Bone marrow (tissue), 2 donors: ENCODE results near the gene DRG2.
A peak's percentile ranks its signal among the peaks of the same experiment; 100 is the strongest.

Experiments
- DNase-seq, 2 donors: peaks; one replicate each; lab custom pipeline; 2025; lab: John Stamatoyannopoulos, UW

The DRG2 gene, protein sequence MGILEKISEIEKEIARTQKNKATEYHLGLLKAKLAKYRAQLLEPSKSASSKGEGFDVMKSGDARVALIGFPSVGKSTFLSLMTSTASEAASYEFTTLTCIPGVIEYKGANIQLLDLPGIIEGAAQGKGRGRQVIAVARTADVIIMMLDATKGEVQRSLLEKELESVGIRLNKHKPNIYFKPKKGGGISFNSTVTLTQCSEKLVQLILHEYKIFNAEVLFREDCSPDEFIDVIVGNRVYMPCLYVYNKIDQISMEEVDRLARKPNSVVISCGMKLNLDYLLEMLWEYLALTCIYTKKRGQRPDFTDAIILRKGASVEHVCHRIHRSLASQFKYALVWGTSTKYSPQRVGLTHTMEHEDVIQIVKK

DNA sequence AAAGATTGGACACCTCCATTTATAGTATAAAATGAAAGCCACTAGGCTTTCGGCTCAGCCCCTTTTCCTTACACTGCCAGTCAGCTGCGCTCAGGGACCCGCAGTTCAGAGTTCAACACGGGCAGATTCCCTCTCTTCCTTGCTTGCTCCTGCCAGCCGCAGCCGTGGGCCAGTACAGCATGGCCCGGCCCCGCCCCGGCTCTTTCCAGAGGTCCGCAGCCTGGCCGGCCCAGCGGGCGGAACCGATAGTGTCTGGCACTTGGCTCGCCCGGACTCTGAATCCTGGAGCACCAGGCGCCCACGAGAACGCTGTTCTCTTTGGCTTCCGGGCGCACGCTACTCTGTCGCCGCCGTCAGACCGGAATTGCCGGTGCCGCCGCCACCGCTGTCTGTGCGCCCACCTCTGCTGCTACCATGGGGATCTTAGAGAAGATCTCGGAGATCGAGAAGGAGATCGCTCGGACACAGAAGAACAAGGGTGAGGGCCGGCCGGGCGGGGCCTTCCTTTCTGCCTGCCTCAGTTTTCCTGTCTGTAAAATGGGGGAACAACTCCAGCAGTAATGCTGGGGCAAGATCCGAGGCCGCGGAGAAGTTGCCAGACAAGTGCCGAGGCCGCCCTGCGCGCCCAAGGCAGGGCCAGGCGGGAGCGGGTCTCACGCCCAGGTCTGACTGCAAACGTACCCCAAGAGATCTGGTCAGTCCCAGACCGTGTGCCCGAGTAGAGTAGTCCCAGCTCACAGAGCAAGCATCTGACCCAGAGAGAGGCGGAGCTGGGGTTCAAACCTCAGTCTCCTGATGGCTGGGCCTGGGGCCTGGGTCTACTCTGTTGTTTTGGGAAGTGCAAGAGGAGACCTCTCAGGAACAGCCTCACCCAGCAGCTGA is at the start of gene DRG2:
DRG2 (plus strand) TSS at position 339 of the 882 bp plus-strand sequence; CDS start at position 415, 76 bp downstream.
- DNase-seq = peak; percentile 64 to 81

DNA sequence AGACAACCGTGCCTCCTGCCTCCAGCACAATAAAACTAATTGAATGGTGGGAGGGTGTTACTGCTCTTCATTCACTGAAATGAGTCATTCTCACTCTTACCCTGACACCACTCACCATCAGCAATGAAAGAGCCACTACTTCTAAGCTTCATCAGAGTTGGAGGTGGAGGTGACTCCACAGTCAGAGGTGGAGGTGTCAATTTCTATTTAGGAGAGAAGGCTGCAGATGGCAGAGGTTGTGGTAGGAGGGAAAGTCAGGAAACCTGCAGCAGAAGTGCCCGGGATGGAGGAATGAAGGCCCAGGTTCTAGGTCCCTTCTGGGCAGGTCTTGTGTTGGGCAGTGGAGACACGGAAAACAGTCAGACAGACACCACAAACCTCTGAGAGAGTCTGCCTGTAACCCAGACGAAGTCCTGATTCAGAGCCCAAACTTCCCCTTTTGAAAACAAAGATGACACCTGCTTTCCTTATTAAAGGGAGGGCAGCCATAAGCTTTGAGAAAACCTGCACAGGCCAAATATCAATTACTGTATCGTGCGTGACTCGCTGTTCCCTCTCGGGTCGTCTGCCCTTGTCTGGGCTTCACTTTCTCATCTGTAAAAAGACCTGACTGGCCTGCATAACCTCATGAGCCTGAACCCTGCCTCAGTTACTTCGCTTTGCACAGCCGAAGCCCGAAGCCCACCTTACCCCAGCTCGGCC is 49.4 kb upstream of the DRG2 start:
- peak in 1 of 2 donors; percentile 62 for DNase-seq

DNA sequence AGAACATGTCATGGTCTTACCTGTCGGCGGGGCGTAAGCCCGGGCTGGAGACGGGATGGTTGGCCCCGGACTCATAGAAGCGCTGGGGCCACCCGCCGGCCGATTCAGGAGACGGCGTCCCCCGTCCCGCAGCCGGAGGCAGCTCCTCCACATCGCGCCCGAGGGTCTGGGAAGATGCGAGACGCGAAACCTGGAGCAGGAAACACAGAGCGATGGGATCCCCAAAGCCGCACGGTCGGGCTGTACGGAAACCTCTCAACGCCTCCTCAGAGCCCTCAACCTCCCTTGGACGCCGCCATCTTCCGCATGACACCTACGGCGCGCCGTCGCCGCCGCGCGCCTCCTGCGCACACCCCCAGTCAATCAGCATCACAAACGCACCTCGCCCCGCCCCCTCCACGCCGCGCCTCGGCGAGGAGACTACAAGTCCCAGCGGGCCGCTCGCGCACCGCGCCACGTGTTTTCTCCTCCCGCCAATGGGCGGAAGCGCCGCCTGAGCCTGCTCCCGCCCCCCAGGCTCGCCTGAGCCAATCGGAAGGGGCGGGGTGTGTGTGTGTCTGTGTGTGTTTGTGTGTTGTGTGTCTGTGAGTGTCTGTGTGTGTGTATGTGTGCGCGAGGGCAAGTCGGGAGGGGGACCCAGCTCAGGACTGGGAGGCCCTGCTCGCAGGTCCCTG is 48.8 kb upstream of the DRG2 start, which contains the start of the genes ATPAF2 and GID4:
ATPAF2 (minus strand) TSS at position 308 of the 674 bp plus-strand sequence; CDS start at position 153, 155 bp downstream.
GID4 (plus strand) TSS at position 548 of the 674 bp plus-strand sequence; CDS start at position 605, 57 bp downstream.
- peak; percentile 92 to 99 for DNase-seq

DNA sequence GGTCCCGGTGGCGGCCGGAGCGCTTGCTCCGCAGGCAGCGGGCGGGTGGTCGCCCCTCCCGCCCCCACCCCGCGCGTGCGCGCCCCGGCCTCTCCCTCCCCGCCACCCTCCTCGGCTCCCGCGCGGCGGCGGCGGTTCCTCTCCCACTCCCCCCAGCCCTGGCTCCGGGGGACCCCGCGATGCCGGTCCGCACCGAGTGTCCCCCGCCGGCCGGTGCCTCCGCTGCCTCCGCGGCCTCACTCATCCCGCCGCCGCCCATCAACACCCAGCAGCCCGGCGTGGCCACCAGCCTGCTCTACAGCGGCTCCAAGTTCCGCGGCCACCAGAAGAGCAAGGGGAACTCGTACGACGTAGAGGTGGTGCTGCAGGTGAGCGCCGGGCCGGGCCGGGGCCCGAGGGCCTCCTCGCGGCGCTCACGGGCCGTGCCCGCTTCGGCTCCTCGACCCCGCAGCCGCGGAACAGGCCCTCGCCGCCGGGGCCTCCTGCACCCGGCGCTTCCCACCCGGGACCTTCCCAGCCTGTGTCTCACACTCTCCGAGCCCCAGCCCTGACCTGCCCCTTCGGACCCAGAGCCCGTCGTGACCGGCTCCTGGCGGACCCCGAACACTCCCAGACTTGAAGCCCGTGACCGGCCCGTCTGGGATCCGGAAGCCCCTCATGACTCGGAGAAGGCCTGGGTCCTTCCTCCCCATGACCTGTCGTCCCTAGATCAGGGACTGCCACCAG is 48.0 kb upstream of the DRG2 start:
- no peak for DNase-seq

DNA sequence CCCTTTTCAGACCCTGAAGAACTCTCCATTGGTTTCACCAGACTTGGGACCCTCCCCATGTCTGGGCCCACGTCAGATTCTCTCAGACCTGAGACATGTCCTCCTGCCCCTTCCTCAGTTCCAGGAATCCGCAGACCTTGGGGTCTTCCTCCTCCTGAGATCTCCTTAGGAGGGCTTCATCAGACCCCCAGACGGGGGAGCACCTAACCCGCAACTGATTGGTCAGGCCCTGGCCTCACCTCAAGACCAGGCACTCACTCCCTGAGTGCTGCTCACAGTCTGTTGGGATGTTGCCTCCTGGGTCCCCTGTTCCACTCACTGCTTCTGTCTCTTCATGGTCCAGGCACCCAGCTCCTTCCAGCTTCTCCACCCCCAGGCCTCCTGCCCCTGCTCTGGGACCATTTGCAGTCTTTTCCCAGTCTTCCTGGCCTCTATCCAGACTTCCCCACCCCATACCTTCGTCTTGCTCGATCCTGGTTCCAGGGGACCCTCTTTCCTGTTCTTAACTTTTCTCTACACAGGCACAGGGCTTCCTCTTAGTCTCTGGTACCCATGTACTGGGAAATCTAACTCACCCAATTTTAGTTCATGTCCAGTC is 47.4 kb upstream of the DRG2 start:
- DNase-seq = no peak

DNA sequence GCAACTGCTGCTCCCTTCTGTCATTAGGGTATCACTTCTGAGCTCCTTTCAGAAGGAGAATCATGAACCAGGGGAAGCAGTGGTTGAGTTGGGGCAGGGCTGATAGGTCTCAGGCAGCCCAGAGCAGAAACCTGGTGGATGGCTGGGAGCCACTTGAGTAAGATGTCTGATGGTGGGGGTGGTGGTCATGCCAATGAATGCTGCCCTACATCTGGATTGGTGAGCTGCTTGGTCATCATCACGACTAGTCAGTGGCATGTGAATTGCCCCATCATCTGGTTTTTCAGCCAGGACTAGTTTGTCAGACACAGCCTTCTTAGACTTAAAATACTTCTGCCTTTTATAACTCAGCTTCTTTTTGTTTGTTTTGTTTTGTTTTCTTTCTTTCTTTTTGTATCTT is 46.0 kb upstream of the DRG2 start:
- DNase-seq = no peak

DNA sequence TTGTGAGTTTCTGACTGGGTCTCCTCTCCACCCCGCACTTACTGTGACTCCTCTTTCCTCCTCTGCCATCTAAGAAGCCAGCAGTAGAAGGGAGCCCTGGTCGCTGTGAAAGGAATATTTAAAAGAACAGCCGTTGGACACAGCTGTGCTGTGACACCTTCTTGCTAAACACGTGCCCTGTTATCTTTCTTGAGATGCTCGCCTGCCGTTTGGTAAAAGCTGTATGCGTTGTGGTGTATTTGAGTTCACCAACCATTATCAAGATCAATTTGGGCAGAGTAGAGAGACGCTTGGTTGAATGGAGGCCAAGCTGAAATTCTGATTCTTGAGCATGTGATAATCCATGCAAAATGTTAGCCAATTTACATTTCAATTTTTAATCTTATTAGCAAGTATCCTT is 44.8 kb upstream of the DRG2 start:
- DNase-seq = no peak

DNA sequence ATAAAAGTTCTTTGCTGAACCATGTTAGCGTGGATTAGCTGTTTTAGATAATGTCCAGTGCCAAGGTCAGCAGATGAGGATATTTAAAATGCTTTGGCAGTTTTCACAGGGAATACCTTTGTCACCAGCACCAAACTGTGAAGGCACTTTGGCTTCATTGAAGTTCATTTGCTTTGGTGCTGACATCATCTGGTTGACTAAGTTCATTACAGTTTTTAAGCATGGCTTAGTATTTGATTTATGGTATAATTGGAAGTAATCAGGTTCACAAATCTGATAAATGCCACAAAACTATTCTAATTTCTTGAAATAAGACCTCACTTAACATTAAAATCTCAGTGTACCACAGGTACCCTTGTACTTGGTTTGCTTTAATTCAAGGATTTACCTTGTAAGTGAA is 44.3 kb upstream of the DRG2 start:
- no peak for DNase-seq

DNA sequence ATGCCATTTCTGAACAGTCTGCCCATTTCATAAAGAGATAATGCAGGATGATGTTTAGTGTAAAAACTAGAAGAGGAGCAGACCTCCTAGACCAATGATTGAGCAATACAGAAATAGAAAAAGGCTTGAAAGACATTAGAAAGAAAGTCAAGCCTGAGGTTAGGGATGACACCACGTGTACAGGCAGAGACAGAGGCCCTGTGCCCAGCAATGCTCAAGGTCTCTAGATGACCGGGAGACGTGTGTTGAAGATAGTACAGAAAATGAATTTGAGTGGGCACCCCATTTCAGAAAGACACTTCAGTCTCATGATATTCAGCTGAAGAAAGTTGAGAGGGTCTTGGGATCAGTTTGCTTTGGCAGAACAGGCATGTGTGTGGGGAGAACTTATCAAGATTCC is 43.1 kb upstream of the DRG2 start:
- DNase-seq = no peak

DNA sequence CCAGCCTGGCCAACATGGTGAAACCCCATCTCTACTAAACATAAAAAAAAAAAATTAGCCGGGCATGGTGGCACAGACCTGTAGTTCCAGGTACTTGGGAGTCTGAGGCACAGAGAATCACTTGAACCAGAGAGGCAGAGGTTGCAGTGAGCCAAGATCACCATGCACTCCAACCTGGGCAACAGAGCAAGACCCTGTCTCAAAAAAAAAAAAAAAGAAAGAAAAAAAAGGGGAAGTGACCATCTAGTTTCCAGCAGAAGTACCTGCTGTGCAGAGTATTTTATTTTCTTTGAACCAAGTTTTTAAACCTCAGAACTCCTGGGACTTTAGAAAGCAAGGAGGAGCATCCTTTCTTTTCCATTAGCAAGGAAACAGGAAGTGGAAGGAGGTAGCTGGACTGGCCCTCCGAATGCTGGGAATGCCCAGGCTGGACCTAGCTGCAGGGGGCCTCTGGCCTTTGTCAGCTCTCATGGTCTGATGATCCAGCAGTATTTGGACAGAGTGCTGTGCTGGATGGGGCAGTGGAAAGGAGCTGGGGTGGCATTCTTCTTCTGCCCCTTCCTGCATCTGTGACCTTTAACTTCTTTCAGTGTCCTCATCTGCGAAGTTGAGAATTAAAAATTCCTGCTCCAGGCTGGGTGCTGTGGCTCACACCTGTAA is 41.9 kb upstream of the DRG2 start:
- no peak for DNase-seq

DNA sequence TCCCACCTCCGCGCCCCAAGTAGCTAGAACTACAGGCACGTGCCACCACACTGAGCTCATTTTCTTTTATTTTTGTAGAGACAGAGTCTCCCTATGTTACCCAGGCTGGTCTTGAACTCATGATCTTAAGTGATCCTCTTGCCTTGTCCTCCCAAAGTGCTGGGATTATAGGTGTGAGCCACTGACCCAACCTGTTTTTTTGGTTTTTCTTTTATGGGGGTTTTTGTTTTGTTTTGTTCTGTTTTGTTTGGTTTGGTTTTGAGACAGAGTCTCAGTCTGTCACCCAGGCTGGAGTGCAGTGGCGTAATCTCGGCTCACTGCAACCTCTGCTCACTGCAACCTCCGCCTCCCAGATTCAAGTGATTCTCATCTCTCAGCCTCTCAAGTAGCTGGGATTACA is 32.2 kb upstream of the DRG2 start:
- DNase-seq = no peak

DNA sequence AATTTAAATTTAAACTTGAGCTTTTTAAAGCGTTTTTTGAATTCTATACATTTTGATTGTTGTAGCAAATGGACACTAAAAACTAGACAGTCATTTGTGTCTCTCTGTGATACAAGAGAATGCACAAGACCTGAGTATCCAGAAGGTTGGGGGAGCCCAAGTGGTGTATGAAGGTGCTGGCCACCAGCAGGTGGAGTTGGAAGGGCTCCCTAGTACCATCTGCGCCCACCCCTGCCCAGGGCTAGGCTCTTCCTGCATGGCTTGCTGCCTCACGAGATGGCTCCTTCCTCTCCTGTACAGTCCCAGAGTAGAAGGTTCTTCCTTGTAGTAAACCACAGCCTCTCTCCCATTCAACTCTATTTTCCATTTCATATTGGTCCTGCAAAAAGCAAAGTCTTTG is 31.5 kb upstream of the DRG2 start:
- DNase-seq = no peak

DNA sequence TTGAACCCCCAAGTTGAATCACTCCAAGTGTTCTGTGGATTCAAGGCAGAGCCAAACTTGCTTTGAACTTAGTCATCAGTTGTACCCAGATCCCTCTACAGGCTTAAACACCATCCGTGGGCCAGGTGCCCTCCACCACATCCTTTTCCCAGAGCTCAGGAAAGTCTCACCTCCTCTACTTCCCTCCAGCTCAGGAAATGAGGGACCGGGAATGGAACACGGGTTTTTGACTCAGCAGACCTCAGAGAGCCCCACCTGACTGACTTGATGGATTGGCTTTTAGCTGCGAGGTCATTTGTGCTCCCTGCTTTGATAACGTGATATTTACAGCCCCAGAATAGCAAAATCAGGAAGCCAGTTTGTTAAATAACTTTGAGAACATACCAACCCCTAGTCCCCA is 28.5 kb upstream of the DRG2 start:
- no peak for DNase-seq

DNA sequence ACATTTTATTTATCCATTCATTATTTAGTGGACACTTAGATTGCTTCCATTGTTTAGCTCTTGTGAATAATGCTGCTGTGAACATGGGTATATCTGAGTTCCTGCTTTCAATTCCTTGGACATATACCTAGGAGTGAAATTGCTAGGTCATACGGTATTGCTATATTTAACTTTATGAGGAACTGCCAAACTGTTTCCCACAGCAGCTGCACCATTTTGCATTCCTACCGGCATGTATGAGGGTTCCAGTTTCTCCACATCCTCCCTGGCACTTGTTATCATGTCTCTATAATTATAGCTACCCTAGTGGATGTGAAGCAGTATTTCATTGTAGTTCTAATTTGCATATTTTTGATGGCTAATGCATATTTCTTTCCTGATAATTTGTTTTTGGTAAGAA is 23.7 kb upstream of the DRG2 start:
- no peak for DNase-seq

DNA sequence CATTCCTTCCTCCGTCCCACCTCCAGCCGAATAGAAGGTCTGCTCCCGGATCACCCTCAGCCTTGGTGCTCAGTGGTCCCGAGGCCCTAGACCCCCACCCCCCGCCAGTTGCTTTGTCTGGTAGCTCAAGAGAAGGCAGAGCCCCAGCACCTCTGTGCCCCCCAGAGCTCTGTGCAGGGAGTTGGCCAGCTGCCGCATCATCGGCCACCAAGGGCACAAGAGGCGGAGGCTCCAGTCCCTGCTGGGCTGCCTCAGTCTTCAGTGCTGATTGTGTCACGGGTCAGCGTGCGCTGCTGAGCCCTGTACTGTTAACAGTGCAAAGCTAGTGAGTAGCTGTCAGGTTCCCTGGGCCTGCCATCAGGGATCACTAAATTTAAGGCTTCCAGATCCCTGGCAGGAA is 22.2 kb upstream of the DRG2 start:
- DNase-seq = no peak

DNA sequence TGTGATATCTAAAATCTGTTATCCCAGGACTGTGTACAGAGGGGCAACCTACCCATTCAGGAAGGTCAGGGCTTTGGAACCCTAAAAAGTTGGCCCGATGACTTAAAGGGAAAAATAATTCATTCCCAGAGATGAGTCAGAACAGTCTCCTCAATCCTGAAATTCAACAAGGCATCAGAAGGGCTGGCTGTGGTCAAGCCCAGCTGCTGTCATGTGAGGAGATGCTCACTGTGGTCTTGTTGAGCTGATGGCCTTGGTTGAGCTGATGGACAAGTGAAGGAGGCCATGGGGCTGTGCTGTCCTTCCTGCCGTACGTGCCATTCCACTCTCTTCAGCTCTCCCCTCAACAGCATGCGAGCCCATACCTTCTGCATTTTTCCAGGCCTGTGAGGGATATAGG is 20.9 kb upstream of the DRG2 start:
- no peak for DNase-seq

DNA sequence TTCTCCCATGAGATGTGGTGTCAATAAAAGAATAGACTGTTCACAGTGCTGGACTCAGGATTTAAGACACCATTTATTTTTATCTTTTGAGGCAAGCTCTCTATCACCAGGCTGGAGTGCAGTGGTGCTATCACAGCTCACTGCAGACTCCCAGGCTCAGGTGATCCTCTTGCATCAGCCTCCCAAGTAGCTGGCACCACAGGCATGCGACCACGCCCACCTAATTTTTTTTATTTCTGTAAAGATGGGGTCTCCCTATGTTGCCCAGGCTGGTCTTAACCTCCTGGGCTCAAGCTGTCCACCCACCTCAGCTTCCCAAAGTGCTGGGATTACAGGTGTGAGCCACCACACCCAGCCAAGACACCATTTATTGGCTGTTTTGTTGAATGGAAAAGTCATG is 18.6 kb upstream of the DRG2 start:
- DNase-seq = no peak

DNA sequence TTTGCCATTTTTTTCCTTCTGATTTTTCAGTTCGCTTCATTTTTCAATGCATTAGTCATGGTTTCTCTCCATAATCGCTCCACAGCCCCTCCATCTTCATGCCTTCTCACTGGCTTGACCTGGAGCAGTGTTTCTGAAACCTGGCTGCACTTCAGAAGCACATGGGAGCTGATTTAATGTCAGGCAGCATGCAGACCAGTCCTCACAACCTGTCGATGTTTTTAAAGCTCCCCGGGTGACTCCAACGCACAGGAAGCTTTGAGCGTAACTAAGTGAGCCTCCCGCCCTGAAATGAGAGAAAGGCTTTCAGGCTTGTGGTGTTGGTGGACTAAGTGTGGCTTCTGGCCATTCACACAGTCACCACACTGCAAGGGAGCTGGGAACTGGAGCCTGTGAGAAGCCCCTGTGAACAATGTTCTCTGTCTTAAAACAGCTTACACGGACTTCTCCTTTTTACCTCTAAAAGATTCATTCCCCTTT is 16.8 kb upstream of the DRG2 start:
- DNase-seq = no peak

DNA sequence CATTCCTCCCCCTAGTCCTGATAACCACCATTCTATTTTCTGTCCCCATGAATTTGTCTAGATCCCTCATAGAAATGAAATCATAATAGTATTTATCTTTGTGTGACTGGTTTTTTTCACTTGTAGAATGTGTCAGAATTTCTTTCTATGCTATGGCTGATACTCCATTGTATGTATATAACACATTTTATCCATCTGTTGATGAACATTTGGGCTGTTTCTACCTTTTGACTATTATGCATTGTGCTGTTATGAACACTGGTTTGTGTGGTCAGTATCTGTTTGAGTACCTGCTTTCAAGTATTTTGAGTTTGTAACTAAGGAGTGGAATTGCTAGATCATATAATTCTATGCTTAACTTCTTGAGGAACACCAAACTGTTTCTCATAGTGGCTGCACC is 16.0 kb upstream of the DRG2 start:
- DNase-seq = no peak
